ENCODE results near the gene CTNNA3. TPM values are rescaled to one million over a fixed set of nuclear protein-coding genes. Genes with fewer than 3 reads are reported as not detected.

CTNNA3 gene
- not detected in 5 replicates for total RNA-seq (2022; extraction: Qiagen RNA extraction)

GRCh38 chr10:67696029-67696428, at the start of gene CTNNA3:
Gene CTNNA3 (minus strand): TSS chr10:67696195.

GRCh38 chr10:66925896-66926715, 769.9 kb downstream of the CTNNA3 start, which contains the start of gene LRRTM3:
Gene LRRTM3 (plus strand): TSS chr10:66926036.

Other genes starting within 250 kb of the CTNNA3 start
- gene DNAJC12, start 142.0 kb upstream of the CTNNA3 start, total RNA-seq (2022; extraction: Qiagen RNA extraction): 47.0 to 62.1 TPM (median 57.0 TPM) in 5 replicates
- 16.4 to 22.5 TPM (median 17.3 TPM) in 5 replicates for gene SIRT1, start 188.5 kb upstream of the CTNNA3 start, total RNA-seq (2022; extraction: Qiagen RNA extraction)